MM.1S (cell line): ENCODE data around the gene VSX1.

Experiments
- DNase-seq: peaks from one replicate; pipeline ENCODE4 v3.0.0-alpha.2; 2015
- H2AFZ ChIP-seq: fragments of 300-600 bp; sonication (generic); 2 replicates; pipeline ENCODE4 v1.6.0; 2016; ENCODE audit warnings: antibody characterized with exemption, low read length
- H3F3A ChIP-seq: fragments of 300-600 bp; sonication (generic); 2 replicates; pipeline ENCODE4 v1.6.1; 2016; ENCODE audit warnings: mild to moderate bottlenecking, antibody characterized with exemption, low read length, moderate library complexity, mixed read lengths; ENCODE audit not compliant: insufficient read depth
- H3K27ac ChIP-seq: fragments of 300-600 bp; sonication (generic); 2 replicates; pipeline ENCODE4 v1.5.1; 2016; ENCODE audit warnings: mild to moderate bottlenecking, low read length
- H3K27me3 ChIP-seq: fragments of 300-600 bp; sonication (generic); replicated peaks from 2 replicates; pipeline ENCODE4 v1.6.0; 2016; ENCODE audit warnings: low read length; ENCODE audit not compliant: insufficient read depth
- H3K36me3 ChIP-seq: fragments of 300-600 bp; sonication (generic); replicated peaks from 2 replicates; pipeline ENCODE4 v1.6.1; 2016; ENCODE audit warnings: mild to moderate bottlenecking, low read length, mixed read lengths; ENCODE audit not compliant: insufficient read depth
- H3K4me1 ChIP-seq: fragments of 300-600 bp; sonication (generic); 2 replicates; pipeline ENCODE4 v1.6.1; 2016; ENCODE audit warnings: low read length, mixed read lengths
- H3K4me2 ChIP-seq: fragments of 300-600 bp; sonication (generic); 2 replicates; pipeline ENCODE4 v1.6.0; 2016; ENCODE audit warnings: low read depth, low read length
- H3K4me3 ChIP-seq: fragments of 300-600 bp; sonication (generic); 2 replicates; pipeline ENCODE4 v1.5.1; 2016; ENCODE audit warnings: low read length, mixed read lengths
- H3K79me2 ChIP-seq: fragments of 300-600 bp; sonication (generic); 2 replicates; pipeline ENCODE4 v1.6.1; 2016; ENCODE audit warnings: mixed run types, low read length, mixed read lengths
- H3K9ac ChIP-seq: fragments of 300-600 bp; sonication (generic); 2 replicates; pipeline ENCODE4 v1.6.1; 2016; ENCODE audit warnings: low read length, mixed read lengths
- H3K9me2 ChIP-seq: fragments of 300-600 bp; sonication (generic); replicated peaks from 2 replicates; pipeline ENCODE4 v1.6.1; 2016; ENCODE audit warnings: mild to moderate bottlenecking, low read length, mixed read lengths; ENCODE audit not compliant: insufficient read depth
- H3K9me3 ChIP-seq: fragments of 300-600 bp; sonication (generic); replicated peaks from 2 replicates; pipeline ENCODE4 v1.6.1; 2016; ENCODE audit warnings: mild to moderate bottlenecking, low read length, mixed read lengths; ENCODE audit not compliant: insufficient read depth
- H4K20me1 ChIP-seq: fragments of 300-600 bp; sonication (generic); 2 replicates; pipeline ENCODE4 v1.6.1; 2016; ENCODE audit warnings: mild to moderate bottlenecking, low read length, moderate library complexity, mixed read lengths; ENCODE audit not compliant: insufficient read depth
- CTCF ChIP-seq: fragments of 300-600 bp; sonication (generic); IDR thresholded peaks from 2 replicates; pipeline ENCODE4 v1.5.1; 2016; ENCODE audit warnings: antibody characterized with exemption, low read length, mixed read lengths
- EZH2 ChIP-seq: fragments of 300-600 bp; sonication (generic); optimal IDR thresholded peaks from 2 replicates; pipeline ENCODE3; 2017; ENCODE audit warnings: low read depth, mild to moderate bottlenecking, antibody characterized with exemption, low read length, mixed read lengths
- EZH2phosphoT487 ChIP-seq: fragments of 300-600 bp; sonication (generic); IDR thresholded peaks from 2 replicates; pipeline ENCODE4 v1.6.1; 2018; ENCODE audit warnings: antibody characterized with exemption, low read length

Gene VSX1

DNA sequence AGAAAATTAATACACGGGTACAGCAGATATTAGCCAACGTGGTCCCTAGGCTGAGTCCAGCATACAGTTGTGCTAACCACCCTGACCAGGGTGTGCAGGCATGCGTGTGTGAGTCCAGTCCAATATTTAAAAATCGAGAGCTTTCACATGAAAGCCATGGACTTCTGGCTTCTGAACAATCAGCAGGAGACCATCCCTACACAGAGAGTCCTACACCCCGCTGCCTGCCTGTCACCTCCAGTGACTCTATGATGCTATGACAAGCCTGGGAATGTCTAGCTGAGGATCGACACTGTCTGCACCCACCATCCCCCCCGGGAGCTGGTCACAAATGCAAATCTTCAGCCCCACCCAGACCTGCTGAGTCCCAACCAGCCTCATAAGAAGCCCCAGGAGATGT is 31.9 kb downstream of the VSX1 start:
- Histone ChIP-seq H3K4me3 (no peak overlapping the region), H3K9ac (no peak overlapping the region), H2AFZ (no peak overlapping the region), H3K27me3 (no peaks in the 10 kb centered on the region), H3K9me2 (no peaks in the 10 kb centered on the region), H3K27ac (no peak overlapping the region), H3K4me2 (no peak overlapping the region), H3K36me3 (0 out of 2 replicates have a peak, but pooled peaks cover 4% of the 10 kb centered on the region), H3K4me1 (peaks cover 26% of the 10 kb centered on the region), H3K79me2 (peaks cover 93% of the 10 kb centered on the region), H3F3A (peaks cover 19% of the 10 kb centered on the region), H4K20me1 (no peaks in the 10 kb centered on the region), H3K9me3 (no peaks in the 10 kb centered on the region)
- no peak for DNase-seq
- no peak for TF ChIP-seq EZH2phosphoT487
- TF ChIP-seq EZH2, result no peak
- no peak for TF ChIP-seq CTCF

DNA sequence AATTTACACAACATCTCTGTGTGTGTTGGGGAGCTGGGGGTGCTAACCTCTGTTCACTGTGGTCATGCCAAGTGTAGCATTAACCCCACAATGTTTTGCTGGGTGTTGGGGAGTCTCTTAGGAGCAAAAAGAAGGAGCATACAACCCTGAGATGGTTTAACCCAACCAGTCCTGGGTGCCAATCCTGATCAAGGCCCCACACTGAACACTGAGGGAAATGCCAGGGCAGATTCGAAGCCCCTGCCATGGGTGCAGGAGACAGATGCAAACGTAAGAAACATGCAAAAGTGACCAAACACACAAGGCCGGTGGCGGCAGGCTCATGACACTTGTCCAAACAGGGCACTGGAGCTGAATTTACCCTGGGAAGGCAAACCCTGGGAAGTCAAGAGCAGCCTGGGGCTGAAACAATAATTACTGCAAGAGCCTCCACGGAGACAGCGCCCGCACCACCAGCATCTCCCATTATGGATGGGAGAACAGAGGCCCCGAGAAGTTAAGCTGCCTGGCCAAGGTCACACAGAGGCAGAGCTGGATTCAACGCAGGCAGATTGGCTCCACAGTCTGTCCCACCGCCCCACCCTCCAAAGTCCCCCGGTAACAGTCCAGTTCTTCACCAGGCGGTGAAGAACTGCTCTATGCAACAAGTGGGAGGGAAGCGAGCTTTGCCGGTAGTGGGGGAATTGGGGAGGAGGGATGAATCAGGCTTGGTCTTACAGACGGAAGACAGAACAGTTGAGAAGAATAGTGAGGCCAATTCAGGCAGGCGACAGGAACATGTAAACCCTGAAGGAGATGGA is 32.5 kb downstream of the VSX1 start:
- Histone ChIP-seq H3K79me2 (peaks cover 92% of the 10 kb centered on the region), H3K9me2 (no peaks in the 10 kb centered on the region), H3K9me3 (no peaks in the 10 kb centered on the region), H3K4me3 (no peak overlapping the region), H3K4me1 (peaks cover 20% of the 10 kb centered on the region), H3K27ac (no peak overlapping the region), H3K9ac (no peak overlapping the region), H3K4me2 (no peak overlapping the region), H2AFZ (no peak overlapping the region), H3F3A (peaks cover 13% of the 10 kb centered on the region), H3K27me3 (no peaks in the 10 kb centered on the region), H4K20me1 (no peaks in the 10 kb centered on the region), H3K36me3 (0 out of 2 replicates have a peak, but pooled peaks cover 4% of the 10 kb centered on the region)
- no peak for DNase-seq
- TF ChIP-seq EZH2 (no peak), EZH2phosphoT487 (no peak), CTCF (no peak)

- peaks cover 4% of the 10 kb centered on the region; the same call in 1 of the 2 replicates for H3F3A ChIP-seq
- no peaks in the 10 kb centered on the region for H4K20me1 ChIP-seq
- peaks cover 11% of the 10 kb centered on the region; the same call in 1 of the 2 replicates for H3K4me1 ChIP-seq
- H3K4me3 ChIP-seq, result no peak overlapping the region
- no peak overlapping the region for H3K9ac ChIP-seq
- no peak for DNase-seq
- H3K27ac ChIP-seq, result no peak overlapping the region
- no peaks in the 10 kb centered on the region for H3K9me2 ChIP-seq
- H3K36me3 ChIP-seq, result 0 out of 2 replicates have a peak, but pooled peaks cover 4% of the 10 kb centered on the region
- H2AFZ ChIP-seq, result no peak overlapping the region
- no peaks in the 10 kb centered on the region for H3K9me3 ChIP-seq
- no peak for TF ChIP-seq EZH2
- TF ChIP-seq CTCF, result no peak
- no peak for TF ChIP-seq EZH2phosphoT487
- no peak overlapping the region for H3K4me2 ChIP-seq
- no peaks in the 10 kb centered on the region for H3K27me3 ChIP-seq
- peaks cover 92% of the 10 kb centered on the region for H3K79me2 ChIP-seq
Measured at GRCh38 chr20:25048519-25048952, 33.4 kb downstream of the VSX1 start.
